ENCODE measurements around the gene NNT.

DNA sequence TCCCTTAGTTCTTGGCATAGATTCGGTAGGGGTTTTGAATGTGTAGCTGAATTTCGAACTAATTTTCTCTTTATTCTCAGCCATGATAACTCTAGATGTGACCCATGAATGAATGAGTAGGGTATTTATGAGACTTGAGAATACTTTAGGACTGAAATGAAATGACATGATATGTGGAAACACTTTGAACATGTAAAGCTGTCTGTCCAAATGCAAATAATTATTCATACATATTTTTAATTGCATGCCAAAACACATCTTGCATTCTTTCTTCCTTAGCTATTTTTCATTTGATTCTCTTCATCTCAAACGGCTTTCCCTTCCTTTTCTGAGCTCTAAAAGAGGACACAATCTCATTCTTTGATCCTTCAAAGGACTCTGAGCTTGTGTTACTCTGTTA is 3.4 kb downstream of the NNT start:
- TF ChIP-seq, protein P1, sequence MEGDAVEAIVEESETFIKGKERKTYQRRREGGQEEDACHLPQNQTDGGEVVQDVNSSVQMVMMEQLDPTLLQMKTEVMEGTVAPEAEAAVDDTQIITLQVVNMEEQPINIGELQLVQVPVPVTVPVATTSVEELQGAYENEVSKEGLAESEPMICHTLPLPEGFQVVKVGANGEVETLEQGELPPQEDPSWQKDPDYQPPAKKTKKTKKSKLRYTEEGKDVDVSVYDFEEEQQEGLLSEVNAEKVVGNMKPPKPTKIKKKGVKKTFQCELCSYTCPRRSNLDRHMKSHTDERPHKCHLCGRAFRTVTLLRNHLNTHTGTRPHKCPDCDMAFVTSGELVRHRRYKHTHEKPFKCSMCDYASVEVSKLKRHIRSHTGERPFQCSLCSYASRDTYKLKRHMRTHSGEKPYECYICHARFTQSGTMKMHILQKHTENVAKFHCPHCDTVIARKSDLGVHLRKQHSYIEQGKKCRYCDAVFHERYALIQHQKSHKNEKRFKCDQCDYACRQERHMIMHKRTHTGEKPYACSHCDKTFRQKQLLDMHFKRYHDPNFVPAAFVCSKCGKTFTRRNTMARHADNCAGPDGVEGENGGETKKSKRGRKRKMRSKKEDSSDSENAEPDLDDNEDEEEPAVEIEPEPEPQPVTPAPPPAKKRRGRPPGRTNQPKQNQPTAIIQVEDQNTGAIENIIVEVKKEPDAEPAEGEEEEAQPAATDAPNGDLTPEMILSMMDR (IDR thresholded peaks at IDR 0.05) = no peak
- TF ChIP-seq ZFX (IDR thresholded peaks at IDR 0.05; ENCODE audit: borderline replicate concordance) = no peak

Data from 22Rv1 (cell line).